ENCODE results near the gene LILRB1.

LILRB1 gene

GRCh38 chr19:54682306-54682856, 52.1 kb downstream of the LILRB1 start:
- no peak overlapping the region for H3K4me2 ChIP-seq (ENCODE audit: low read depth, low read length, poor library complexity, severe bottlenecking)
- no peaks in the 10 kb centered on the region for H3F3A ChIP-seq (ENCODE audit: insufficient read depth)
- TF ChIP-seq EZH2phosphoT487 (conservative IDR thresholded peaks at IDR 0.05; ENCODE audit: low read length) (no peak), CTCF (IDR thresholded peaks at IDR 0.05; ENCODE audit: insufficient read depth, low read length, poor library complexity, severe bottlenecking) (no peak)

GRCh38 chr19:54684527-54684926, 54.2 kb downstream of the LILRB1 start:
- H3K79me2 ChIP-seq (ENCODE audit: insufficient read depth, low read length), result no peaks in the 10 kb centered on the region
- no peaks in the 10 kb centered on the region for H3K9me3 ChIP-seq (ENCODE audit: insufficient read depth, low read length)
- H3K9ac ChIP-seq (ENCODE audit: low read length), result no peak overlapping the region
- no peak overlapping the region for H3K4me2 ChIP-seq (ENCODE audit: low read depth, low read length, poor library complexity, severe bottlenecking)
- no peak overlapping the region for H3K27ac ChIP-seq (ENCODE audit: low read depth, low read length)
- H3K36me3 ChIP-seq (ENCODE audit: low read length), result no peaks in the 10 kb centered on the region
- H2AFZ ChIP-seq (ENCODE audit: low read depth, low read length, severe bottlenecking), result no peak overlapping the region
- no peaks in the 10 kb centered on the region for H4K20me1 ChIP-seq (ENCODE audit: low read depth, low read length)
- no peaks in the 10 kb centered on the region for H3K27me3 ChIP-seq (ENCODE audit: low read length)
- no peak overlapping the region for H3K4me3 ChIP-seq (ENCODE audit: insufficient read depth, low read length, poor library complexity, severe bottlenecking)
- no peaks in the 10 kb centered on the region for H3F3A ChIP-seq (ENCODE audit: insufficient read depth)
- TF ChIP-seq EZH2phosphoT487 (conservative IDR thresholded peaks at IDR 0.05; ENCODE audit: low read length) (no peak), CTCF (IDR thresholded peaks at IDR 0.05; ENCODE audit: insufficient read depth, low read length, poor library complexity, severe bottlenecking) (no peak)
- H3K9me2 ChIP-seq (replicated peaks; ENCODE audit: insufficient read depth, low read length), result no peaks in the 10 kb centered on the region

More at GRCh38 chr19:54682306-54682856, 52.1 kb downstream of the LILRB1 start:
- Histone ChIP-seq H3K4me3 (ENCODE audit: insufficient read depth, low read length, poor library complexity, severe bottlenecking) (no peak overlapping the region), H2AFZ (ENCODE audit: low read depth, low read length, severe bottlenecking) (no peak overlapping the region), H3K79me2 (ENCODE audit: insufficient read depth, low read length) (no peaks in the 10 kb centered on the region), H3K9me3 (ENCODE audit: insufficient read depth, low read length) (no peaks in the 10 kb centered on the region), H3K27me3 (ENCODE audit: low read length) (no peaks in the 10 kb centered on the region), H3K9ac (ENCODE audit: low read length) (no peak overlapping the region), H3K27ac (ENCODE audit: low read depth, low read length) (no peak overlapping the region), H3K36me3 (ENCODE audit: low read length) (no peaks in the 10 kb centered on the region), H3K9me2 (replicated peaks; ENCODE audit: insufficient read depth, low read length) (no peaks in the 10 kb centered on the region), H4K20me1 (ENCODE audit: low read depth, low read length) (no peaks in the 10 kb centered on the region)

All from SU-DHL-6 (cell line).